SW480 (cell line): ENCODE results near the gene ACYP2.
"Not testable (repeated sequence)": the region's sequence is repeated elsewhere in the genome, so short reads cannot be mapped to it uniquely, and the experiment has no call there.

ENCODE experiments used
- DNase-seq: peaks from one replicate; pipeline ENCODE4 v3.0.0-alpha.2; 2016; ENCODE audit warnings: low spot score

Gene ACYP2

DNA sequence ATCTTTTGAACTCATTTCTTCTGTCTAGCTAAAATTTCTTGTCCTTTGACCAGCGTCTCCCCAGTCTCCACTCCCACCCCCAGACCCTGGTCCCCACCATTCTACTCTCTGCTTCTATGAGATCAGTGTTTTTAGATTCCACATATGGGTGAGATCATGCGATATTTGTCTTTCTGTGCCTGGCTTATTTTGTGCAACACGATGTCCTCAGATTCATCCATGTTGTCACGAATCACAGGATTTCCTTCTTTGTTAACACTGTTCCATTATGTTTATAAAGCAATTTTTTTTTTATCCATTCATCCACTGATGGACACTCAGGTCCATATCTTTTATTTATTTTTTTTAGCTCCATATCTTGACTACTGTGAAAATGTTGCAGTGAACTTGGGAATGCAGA is 16.0 kb upstream of the ACYP2 start:
- DNase-seq, result no peak

- no peak for DNase-seq
These were observed 15.4 kb upstream of the ACYP2 start for GRCh38 chr2:54099829-54100585.

DNA sequence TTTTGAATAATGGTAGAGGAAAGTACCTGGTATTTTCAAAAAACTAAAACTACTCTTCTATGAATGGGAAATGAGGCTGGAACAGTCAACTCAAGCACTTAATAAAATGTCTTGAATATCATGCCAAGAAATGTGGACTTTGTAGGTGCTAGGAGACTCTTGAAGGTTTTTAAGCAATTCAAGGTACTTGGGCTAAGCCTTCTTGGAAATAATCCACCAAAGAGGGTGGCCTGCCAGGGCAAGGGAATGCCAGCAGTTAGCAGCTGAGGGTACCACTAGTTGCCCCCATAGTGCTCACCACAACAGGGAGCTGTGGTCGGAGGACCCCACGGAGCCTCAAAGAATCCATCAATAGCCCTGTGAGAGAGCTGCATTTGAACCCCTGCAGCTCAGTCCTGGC is 14.6 kb upstream of the ACYP2 start:
- no peak for DNase-seq

DNA sequence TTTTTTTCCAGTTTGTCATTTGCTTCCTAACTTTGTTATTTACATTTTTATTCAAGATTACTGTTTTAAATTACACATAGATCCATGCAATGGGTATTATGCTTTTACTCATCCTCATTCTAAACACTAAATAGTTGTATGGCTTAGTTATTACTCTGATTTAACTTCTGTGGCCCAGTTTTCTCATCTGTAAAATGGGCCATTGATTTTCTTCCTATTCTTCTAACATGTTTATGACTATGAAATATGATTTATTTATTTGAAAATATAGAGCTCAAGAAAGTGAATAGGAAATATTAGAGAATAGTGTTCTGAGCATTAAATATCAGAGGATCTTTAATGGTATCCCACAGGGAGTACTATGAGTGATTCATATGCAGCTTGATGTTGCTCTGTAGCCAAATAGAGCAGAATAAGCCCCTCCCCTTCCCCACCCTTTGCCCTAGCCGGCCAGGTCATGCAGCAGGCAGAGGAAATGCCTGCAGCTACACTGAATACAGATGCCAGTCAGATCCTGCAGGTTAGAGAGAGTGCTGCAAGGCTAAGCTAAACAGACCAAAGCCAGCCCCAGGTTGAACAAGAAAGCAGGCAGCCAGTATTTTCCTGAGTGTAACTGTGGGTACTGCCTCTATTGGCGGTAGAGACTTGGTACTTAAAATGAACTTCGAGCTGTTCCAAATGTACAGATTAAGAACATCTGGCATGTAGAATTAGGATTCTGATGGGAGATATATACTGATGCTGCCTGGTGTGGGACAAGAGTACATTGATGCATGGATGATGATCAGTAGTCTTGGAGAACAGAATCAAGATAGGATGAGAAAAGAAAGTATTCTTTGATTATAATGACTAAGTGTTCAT is 11.7 kb upstream of the ACYP2 start:
- DNase-seq, result peak; percentile 82

DNA sequence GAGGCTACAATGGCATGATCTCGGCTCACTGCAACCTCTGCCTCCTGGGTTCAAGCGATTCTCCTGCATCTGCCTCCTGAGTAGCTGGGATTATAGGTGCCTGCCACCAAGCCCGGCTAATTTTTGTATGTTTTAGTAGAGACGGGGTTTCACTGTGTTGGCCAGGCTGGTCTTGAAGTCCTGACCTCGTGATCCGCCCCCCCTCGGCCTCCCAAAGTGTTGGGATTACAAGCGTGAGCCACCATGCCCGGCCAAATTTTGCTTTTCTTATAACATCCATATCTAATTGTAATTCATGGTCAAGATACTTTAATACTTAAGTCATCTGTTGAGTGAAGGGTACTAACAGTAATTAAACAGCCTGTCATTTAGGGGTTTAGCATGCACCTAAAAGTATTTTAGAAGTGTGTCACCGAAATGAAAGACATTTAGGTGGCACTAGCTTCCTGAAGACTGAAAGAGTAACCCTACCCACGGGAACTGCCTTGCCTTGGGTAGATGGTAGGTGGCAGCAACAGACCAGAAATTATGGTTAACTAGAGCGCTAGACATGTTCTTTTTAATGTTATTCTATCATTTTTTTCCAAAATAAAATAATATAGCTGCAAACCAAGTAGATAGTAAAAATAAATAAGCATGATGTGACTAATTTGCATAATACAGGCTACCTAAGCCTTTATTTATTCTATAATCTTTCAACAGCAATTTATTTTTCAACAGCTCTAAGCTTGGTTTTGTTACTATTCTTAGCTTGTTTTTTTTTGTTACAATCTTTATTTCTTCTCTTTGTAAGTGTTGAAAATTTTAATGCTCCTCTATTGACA is 8.6 kb upstream of the ACYP2 start:
- DNase-seq, result peak; percentile 66

DNA sequence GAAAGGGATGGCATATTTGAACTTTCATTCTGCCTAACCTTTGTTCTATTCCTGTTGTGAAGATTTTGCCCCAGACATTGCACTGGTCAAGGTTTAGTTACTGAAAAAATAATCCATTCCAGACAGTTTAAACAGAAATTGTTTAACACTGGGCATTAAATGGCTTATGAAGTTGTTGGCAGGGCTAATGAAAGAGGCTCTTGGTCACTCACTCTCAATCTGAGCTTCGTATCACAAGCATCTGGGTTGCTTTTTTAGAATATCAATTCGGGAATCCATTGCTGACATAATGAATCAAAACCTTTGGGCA is 8.0 kb upstream of the ACYP2 start:
- DNase-seq, result no peak

- DNase-seq, result no peak
These were observed 7.4 kb upstream of the ACYP2 start for GRCh38 chr2:54107903-54108615.

- DNase-seq, result no peak
These were observed 5.6 kb upstream of the ACYP2 start for GRCh38 chr2:54109848-54110247.

DNA sequence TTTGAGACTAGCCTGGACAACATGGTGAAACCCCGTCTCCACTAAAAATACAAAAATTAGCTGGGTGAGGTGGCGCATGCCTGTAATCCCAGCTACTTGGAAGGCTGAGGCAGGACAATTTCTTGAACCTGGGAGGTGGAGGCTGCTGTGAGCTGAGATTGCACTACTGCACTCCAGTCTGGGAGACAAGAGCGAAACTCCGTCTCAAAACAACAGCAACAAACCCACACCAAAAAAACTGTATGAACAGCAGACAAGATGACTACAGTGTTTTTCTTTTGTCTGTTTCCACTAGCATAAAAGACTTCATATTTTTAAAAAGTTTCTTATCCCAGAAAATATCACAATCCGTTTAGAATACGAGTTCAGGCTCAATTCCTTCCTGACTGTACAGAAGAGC is 936 bp upstream of the ACYP2 start:
- not testable (repeated sequence) for DNase-seq

DNA sequence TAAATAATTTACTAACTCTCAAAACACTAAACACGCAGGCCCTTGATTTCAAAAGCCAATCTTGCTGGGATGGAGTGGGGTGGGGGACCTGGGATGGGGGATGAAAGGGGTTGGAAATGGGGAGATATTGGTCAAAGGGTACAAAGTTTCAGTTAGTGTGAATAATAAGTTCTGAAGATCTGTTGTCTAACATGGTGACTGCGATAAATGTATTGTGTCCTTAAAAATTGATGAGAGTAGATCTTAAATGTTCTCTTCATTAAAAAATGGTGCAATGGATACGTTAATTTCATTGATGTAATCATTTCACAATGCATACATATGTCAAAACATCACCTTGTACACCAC is 505 bp upstream of the ACYP2 start:
- no peak for DNase-seq

DNA sequence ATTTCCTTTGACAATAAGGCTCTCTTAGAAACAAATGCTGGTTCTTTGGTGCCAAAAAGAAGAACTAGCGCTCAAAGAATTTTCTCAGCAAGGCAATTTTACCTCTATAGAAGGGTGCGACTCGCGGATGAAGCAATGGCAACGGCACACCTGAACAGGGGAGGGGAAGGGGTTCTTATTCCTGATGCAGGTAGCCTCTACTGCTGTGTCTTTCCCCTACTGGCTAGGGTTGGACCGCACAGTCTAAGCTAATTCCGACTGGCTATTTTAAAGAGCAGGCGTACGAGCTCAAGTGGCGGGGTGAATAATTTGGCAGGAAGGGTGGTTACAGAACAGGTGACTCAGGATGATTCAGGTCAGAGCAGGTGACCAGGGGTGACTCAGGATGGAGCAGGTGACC is 1.2 kb downstream of the ACYP2 start:
- DNase-seq, result not testable (repeated sequence)

DNA sequence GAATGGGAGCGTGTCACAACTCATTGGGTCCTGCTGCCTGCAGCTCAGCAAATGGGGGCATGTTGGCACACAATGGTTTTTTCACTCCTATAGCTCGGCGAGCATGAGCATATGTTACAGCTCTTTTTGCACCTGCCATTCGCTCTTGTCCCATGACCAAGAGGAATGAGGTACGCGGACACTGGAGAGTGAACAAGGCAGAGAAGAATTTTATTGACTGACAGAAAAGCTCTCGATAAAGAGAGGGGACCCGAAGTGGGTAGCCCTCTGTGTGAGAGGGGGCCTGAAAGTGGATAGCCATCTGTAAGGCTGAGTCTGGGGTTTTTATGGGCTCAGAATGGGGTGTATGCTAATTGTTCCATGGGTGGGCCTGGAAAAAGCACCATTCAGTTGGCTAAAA is 5.5 kb downstream of the ACYP2 start:
- no peak for DNase-seq

DNA sequence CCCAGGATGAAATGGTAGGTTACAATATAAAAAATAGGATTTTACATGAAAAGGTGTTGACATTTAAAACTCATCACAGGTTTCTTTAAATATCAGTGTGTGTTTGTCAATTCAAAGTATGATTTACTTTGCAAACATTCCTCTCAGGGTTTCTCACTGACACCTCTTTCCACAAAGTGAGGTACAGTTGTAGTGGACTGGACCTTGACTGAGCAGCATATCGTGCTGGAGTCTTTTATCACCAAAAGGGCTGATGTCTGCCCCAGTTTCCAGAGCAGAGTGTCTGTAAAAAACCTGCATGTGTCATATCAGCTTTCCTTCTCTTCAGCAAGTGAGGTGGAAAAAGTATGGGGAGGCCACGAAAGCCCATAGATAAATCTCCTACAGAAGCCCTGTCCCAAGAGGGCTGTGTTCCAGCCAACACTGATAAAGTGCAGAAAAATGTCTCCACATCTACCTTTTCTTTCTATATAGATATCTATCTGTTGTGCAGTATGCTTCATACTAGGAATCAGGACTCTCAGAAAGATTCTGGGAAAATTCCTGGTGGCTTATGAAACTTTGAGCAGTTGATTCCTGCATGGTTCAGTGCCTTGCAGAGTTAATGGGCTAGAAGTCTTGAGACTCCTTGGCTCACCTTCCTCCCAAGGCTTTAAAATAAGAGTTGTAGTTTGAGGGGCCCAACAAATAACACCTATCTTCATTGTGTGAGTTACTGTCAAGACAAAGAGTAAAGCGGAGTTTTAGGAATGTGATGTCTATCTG is 6.9 kb downstream of the ACYP2 start:
- no peak for DNase-seq

DNA sequence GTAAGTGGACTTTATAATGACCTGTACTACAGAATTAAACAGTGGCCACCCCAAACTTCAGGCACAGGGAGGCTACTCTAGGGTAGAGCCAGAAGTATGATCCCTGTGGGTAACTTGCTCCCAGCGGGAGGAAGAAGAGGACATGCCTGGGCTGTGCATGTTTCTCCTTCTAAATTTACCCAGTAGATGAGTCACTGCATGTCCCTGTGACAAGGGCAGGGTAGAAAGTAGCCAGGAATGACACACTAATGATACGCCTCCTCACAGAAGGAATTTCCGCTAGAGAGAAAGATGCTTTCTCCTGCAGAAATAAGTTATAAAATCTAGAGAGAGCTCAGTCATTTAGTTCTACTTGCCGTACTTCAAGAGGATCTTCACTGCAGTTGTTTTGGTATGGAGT is 7.5 kb downstream of the ACYP2 start:
- peak; percentile 50 for DNase-seq

DNA sequence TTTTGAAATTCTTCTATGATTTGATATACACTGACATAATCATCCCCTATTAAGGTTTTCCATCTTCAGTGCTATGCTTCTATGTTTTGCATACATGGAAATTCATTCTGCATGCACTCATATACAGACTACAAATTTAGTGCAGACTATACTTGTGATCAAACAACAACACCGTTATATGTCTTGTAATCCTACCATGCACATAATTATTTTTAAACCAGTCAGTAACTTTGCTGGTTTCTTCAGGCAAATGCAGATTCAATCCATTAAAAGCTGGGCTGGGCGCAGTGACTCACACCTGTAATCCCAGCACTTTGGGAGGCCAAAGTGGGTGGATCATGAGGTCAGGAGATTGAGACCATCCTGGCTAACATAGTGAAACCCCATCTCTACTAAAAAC is 11.8 kb downstream of the ACYP2 start:
- not testable (repeated sequence) for DNase-seq

DNA sequence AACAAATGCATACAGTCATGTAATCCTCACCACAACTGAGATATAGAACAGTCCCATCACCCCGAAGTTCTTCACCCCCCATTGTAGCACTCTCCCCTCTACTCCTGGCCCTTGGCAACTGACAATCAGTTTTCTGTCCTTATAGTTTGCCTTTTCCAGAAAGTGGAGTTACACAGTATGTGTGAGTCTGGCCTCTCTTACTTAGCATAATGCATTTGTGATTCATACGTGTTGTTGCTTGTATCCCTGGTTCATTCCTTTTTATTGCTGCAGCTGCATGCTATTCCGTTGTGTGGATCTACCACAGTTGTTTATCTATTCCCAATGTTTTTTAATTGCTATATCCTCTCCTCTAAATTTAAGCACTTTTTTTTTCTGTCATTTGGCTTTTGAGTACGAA is 17.6 kb downstream of the ACYP2 start:
- no peak for DNase-seq

DNA sequence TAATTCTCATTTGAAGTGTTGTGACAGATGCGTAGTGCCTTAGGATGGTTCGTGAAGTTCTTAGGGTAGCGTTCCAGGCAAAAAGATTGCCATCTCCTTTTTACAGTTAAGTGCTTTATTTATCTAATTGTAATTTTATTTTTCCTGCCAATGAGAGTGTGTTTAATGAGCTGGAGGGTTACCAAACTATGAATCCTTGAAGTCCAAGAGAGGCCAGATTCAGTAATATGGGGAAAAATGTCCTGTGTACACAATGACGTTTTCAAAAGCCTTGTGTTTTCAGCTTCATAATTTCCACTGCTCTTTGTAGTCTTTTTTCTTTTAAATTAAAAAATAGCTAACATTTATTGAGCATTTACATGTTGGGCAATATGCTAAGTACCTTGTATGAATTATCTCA is 23.8 kb downstream of the ACYP2 start:
- DNase-seq, result no peak

DNA sequence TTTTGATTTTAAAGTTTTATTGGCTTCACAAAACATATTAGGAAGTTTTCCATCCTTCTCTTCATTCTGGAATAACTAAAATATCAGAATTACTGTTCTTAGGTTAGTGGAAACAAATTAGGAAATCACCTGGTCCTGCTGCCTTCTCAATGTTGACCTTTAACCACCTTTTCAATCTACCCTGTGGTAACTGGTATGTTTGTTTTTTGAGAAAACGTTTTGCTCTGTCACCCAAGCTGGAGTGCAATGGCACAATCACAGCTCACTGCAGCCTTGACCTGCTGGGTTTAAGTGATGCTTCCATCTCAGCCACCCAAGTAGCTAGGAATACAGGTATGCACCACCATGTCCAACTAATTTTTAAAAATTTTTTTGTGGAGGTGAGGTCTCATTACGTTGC is 28.4 kb downstream of the ACYP2 start:
- DNase-seq, result no peak

- DNase-seq, result no peak
These were observed 33.0 kb downstream of the ACYP2 start for GRCh38 chr2:54148391-54148790.

DNA sequence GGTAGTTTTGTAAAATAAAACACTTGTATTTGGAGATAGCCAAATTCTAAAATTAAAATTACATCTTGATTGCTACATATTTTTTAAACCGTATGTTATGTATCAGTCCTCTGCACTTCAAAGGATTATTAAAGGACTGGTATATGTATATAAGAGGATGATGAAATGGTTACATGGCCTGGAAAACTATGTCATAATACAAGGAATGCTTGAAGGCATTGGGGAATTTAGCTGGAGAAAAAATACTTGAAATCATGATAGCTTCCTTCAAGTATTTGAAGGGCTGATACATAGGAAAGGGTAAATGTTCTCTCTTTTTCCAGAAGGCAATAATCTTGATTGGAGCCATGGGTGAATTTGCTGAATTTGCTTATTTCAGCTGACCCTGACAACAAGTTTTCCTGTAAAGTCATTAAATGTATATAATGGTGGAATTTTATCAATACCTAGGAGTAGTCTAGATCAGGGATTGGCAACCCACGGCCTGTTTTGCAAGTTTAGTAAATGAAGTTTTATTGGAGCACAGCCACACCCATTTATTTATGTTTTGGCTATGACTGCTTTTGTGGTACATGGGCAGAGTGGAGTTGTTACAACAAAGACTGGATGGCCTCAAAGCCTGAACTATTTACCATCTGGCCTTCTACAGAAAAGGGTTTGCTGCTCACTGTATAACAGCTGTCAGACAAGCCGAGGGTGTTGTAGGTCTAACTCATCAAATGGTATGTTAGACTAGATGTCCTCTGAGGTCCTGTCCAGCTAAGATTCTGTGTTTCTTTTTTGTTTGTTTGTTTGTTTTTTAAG is 34.4 kb downstream of the ACYP2 start:
- peak; percentile 44 for DNase-seq

GRCh38 chr2:54158311-54158710 is 42.9 kb downstream of the ACYP2 start:
- no peak for DNase-seq
